GM21367 (cell line): Measurements from ENCODE around the gene PHLDB1.
"Not testable (repeated sequence)": the region's sequence is repeated elsewhere in the genome, so short reads cannot be mapped to it uniquely, and the experiment has no call there.

Experiments
- ATAC-seq: cut with Tn5 transposase; IDR thresholded peaks from one replicate; pipeline ENCODE4 v1.9.1; 2021; ENCODE audit not compliant: unreplicated experiment

Gene PHLDB1

GRCh38 chr11:118605116-118605867 lies 2.1 kb upstream of the PHLDB1 start:
- no peak for ATAC-seq

GRCh38 chr11:118606157-118606843 lies 1.1 kb upstream of the PHLDB1 start:
- no peak for ATAC-seq

GRCh38 chr11:118606844-118607228 lies 579 bp upstream of the PHLDB1 start:
- ATAC-seq, result no peak

- no peak for ATAC-seq
Measured at GRCh38 chr11:118608360-118609227, 1.2 kb downstream of the PHLDB1 start.

GRCh38 chr11:118609380-118610224 lies 2.2 kb downstream of the PHLDB1 start:
- ATAC-seq, result no peak

- ATAC-seq, result no peak
Measured at GRCh38 chr11:118610225-118610772, 2.9 kb downstream of the PHLDB1 start.

GRCh38 chr11:118610773-118611432 lies 3.5 kb downstream of the PHLDB1 start:
- no peak for ATAC-seq

GRCh38 chr11:118611433-118611795 lies 4.0 kb downstream of the PHLDB1 start:
- ATAC-seq, result not testable (repeated sequence)

- ATAC-seq, result no peak
Measured at GRCh38 chr11:118612378-118612777, 5.0 kb downstream of the PHLDB1 start.

- no peak for ATAC-seq
Measured at GRCh38 chr11:118614511-118614910, 7.1 kb downstream of the PHLDB1 start.

- ATAC-seq, result no peak
Measured at GRCh38 chr11:118615282-118615975, 8.0 kb downstream of the PHLDB1 start.

GRCh38 chr11:118615976-118616371 lies 8.6 kb downstream of the PHLDB1 start:
- no peak for ATAC-seq

- no peak for ATAC-seq
Measured at GRCh38 chr11:118618115-118618990, 10.9 kb downstream of the PHLDB1 start.

- ATAC-seq, result no peak
Measured at GRCh38 chr11:118618991-118619375, 11.6 kb downstream of the PHLDB1 start.

GRCh38 chr11:118619444-118620197 lies 12.2 kb downstream of the PHLDB1 start:
- ATAC-seq, result no peak

GRCh38 chr11:118620529-118621070 lies 13.2 kb downstream of the PHLDB1 start:
- ATAC-seq, result no peak

GRCh38 chr11:118621071-118621783 lies 13.8 kb downstream of the PHLDB1 start:
- ATAC-seq, result no peak
